Prostate gland (tissue), 2 donors: Measurements from ENCODE around the gene KITLG. TPM values are rescaled to one million over a fixed set of nuclear protein-coding genes. Genes with fewer than 3 reads are reported as not detected.

ENCODE experiments used
- DNase-seq: peaks from one replicate; pipeline ENCODE4 v3.0.0-alpha.2; 2019; ENCODE audit warnings: low spot score
- H3K27ac ChIP-seq, 2 donors: fragments of 200-600 bp; sonication (generic); 2 replicates each; pipeline ENCODE4 v1.5.1; 2017 to 2019
- H3K27me3 ChIP-seq: fragments of 200-600 bp; sonication (generic); replicated peaks from 2 replicates; pipeline ENCODE4 v1.5.1; 2019; ENCODE audit not compliant: insufficient read depth
- H3K36me3 ChIP-seq, 2 donors: fragments of 200-600 bp; sonication (generic); 1 replicate in 1 of 2; 2 replicates in 1 of 2; pipeline versions ENCODE4 v1.5.1 to v1.8.1; 2017 to 2019
- H3K4me1 ChIP-seq: fragments of 200-600 bp; sonication (generic); replicated peaks from 2 replicates; pipeline ENCODE4 v1.5.1; 2019
- H3K4me3 ChIP-seq, 2 donors: fragments of 200-600 bp; sonication (generic); 2 replicates each; pipeline ENCODE4 v1.5.1; 2017 to 2019
- H3K9me3 ChIP-seq: fragments of 200-600 bp; sonication (generic); 2 replicates; pipeline ENCODE4 v1.5.1; 2017
- CTCF ChIP-seq, 4 experiments: fragments of 200-600 bp in 2 of 4; fragments of 450-650 bp in 2 of 4; sonication (generic) in 2 of 4; IDR thresholded peaks; 1 replicate in 3 of 4; 2 replicates in 1 of 4; pipeline ENCODE4 v1.5.1; 2016 to 2019; ENCODE audit warnings: antibody characterized with exemption in 4 of 4, mild to moderate bottlenecking in 2 of 4, moderate library complexity in 2 of 4
- POLR2A ChIP-seq: fragments of 450-650 bp; IDR thresholded peaks from one replicate; pipeline ENCODE4 v1.6.1; 2016; ENCODE audit warnings: antibody characterized with exemption, mild to moderate bottlenecking
- POLR2AphosphoS5 ChIP-seq: sonication (generic); formaldehyde crosslinking; IDR thresholded peaks from one replicate; pipeline ENCODE4 v1.6.1; 2017; ENCODE audit warnings: antibody characterized with exemption
- WGBS: methylation state at CpG from one replicate; pipeline ENCODE4 v1.1.5; 2018; 5-methylcytosine and 5-hydroxymethylcytosine counted together
- intact Hi-C: fragments of 100-400 bp; cut with DNase I; formaldehyde crosslinking; loops from one replicate; pipeline ENCODE4 v1.14.2; 2022
- total RNA-seq, 2 donors: library from RNA; depleted of rRNA; stranded (reverse); fragments of >200 nt; gene quantifications; one replicate each; pipeline ENCODE4 v1.1.0, GENCODE V29; 2016

Gene KITLG
- total RNA-seq, 2 donors from 2014 or later, result 21.0 to 23.2 TPM

- H3K4me1 ChIP-seq, result no peaks in the 10 kb centered on the region
- no peak for DNase-seq
- WGBS, result 72% methylated on average over 7 of the region's 7 CpGs
- no peak overlapping the region for H3K27ac ChIP-seq
- no peaks in the 10 kb centered on the region for H3K27me3 ChIP-seq
- no peaks in the 10 kb centered on the region for H3K9me3 ChIP-seq
- intact Hi-C loops, result no loop called here
- TF ChIP-seq POLR2A, result no peak
- no peak for TF ChIP-seq CTCF (IDR thresholded peaks at IDR 0.05)
- TF ChIP-seq POLR2AphosphoS5, result no peak
- no peaks in the 10 kb centered on the region for H3K36me3 ChIP-seq
- no peak overlapping the region for H3K4me3 ChIP-seq
Measured at GRCh38 chr12:88625356-88625755, 45.1 kb upstream of the KITLG start.

- TF ChIP-seq POLR2A, result no peak
- TF ChIP-seq POLR2AphosphoS5, result no peak
- no peak for TF ChIP-seq CTCF (IDR thresholded peaks at IDR 0.05)
- Histone ChIP-seq H3K9me3 (no peaks in the 10 kb centered on the region), H3K4me1 (no peaks in the 10 kb centered on the region), H3K27me3 (no peaks in the 10 kb centered on the region), H3K36me3 (no peaks in the 10 kb centered on the region), H3K4me3 (no peak overlapping the region), H3K27ac (no peak overlapping the region)
- WGBS, result 82% methylated on average over 3 of the region's 3 CpGs
- intact Hi-C loops, result no loop called here
- DNase-seq, result no peak
Measured at GRCh38 chr12:88624911-88625310, 44.6 kb upstream of the KITLG start.

- TF ChIP-seq POLR2AphosphoS5 (no peak), CTCF (IDR thresholded peaks at IDR 0.05) (no peak), POLR2A (no peak)
- no peak overlapping the region for H3K4me3 ChIP-seq
- WGBS, result 82% methylated on average over 3 of the region's 3 CpGs
- no peak for DNase-seq
- intact Hi-C loops, result no loop called here
- no peaks in the 10 kb centered on the region for H3K27me3 ChIP-seq
- no peak overlapping the region for H3K27ac ChIP-seq
- no peaks in the 10 kb centered on the region for H3K36me3 ChIP-seq
- no peaks in the 10 kb centered on the region for H3K9me3 ChIP-seq
- H3K4me1 ChIP-seq, result no peaks in the 10 kb centered on the region
Measured at GRCh38 chr12:88623777-88624548, 43.7 kb upstream of the KITLG start.

- H3K27ac ChIP-seq, result no peak overlapping the region
- H3K9me3 ChIP-seq, result no peaks in the 10 kb centered on the region
- H3K4me1 ChIP-seq, result no peaks in the 10 kb centered on the region
- TF ChIP-seq CTCF (IDR thresholded peaks at IDR 0.05), result no peak
- TF ChIP-seq POLR2AphosphoS5, result no peak
- no peak for TF ChIP-seq POLR2A
- no peak overlapping the region for H3K4me3 ChIP-seq
- no peaks in the 10 kb centered on the region for H3K36me3 ChIP-seq
- intact Hi-C loops, result no loop called here
- DNase-seq, result no peak
- 95% methylated on average over 1 of the region's 1 CpG for WGBS
- no peaks in the 10 kb centered on the region for H3K27me3 ChIP-seq
Measured at GRCh38 chr12:88617352-88617751, 37.1 kb upstream of the KITLG start.

- 88% methylated on average over 1 of the region's 1 CpG for WGBS
- H3K9me3 ChIP-seq, result no peaks in the 10 kb centered on the region
Measured at GRCh38 chr12:88615490-88615889, 35.2 kb upstream of the KITLG start.

More at GRCh38 chr12:88615490-88615889, 35.2 kb upstream of the KITLG start:
- no peaks in the 10 kb centered on the region for H3K27me3 ChIP-seq
- TF ChIP-seq CTCF (IDR thresholded peaks at IDR 0.05), result no peak
- TF ChIP-seq POLR2AphosphoS5, result no peak
- no peaks in the 10 kb centered on the region for H3K36me3 ChIP-seq
- no peak overlapping the region for H3K27ac ChIP-seq
- no peak for DNase-seq
- no peaks in the 10 kb centered on the region for H3K4me1 ChIP-seq
- intact Hi-C loops, result no loop called here
- no peak overlapping the region for H3K4me3 ChIP-seq
